Measurements from ENCODE around the gene CPNE2.

DNA sequence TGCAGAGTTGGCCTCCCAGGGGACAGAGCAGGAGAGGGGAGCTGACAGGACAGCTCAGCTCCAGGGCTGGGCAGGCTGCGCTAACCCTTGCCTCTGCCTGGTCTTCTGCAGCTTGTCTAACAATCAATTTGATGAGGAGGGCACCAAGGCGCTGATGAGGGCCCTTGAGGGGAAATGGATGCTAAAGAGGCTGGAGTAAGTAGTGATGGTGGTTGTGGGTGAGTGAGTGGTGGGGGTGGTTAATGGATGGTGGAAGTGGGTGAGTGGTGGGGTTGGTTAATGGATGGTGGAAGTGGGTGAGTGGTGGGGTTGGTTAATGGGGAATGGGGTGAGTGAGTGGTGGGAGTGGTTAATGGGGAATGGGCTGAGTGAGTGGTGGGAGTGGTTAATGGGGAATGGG is 22.0 kb upstream of the CPNE2 start:
- TF ChIP-seq, protein P1, sequence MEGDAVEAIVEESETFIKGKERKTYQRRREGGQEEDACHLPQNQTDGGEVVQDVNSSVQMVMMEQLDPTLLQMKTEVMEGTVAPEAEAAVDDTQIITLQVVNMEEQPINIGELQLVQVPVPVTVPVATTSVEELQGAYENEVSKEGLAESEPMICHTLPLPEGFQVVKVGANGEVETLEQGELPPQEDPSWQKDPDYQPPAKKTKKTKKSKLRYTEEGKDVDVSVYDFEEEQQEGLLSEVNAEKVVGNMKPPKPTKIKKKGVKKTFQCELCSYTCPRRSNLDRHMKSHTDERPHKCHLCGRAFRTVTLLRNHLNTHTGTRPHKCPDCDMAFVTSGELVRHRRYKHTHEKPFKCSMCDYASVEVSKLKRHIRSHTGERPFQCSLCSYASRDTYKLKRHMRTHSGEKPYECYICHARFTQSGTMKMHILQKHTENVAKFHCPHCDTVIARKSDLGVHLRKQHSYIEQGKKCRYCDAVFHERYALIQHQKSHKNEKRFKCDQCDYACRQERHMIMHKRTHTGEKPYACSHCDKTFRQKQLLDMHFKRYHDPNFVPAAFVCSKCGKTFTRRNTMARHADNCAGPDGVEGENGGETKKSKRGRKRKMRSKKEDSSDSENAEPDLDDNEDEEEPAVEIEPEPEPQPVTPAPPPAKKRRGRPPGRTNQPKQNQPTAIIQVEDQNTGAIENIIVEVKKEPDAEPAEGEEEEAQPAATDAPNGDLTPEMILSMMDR (IDR thresholded peaks at IDR 0.05), result no peak
- TF ChIP-seq POLR2AphosphoS5 (IDR thresholded peaks at IDR 0.05; ENCODE audit: low read depth, low read length) (no peak), SIN3A (IDR thresholded peaks at IDR 0.05; ENCODE audit: borderline replicate concordance, insufficient read depth, low read depth, low read length) (no peak)
- TF ChIP-seq, protein P2, sequence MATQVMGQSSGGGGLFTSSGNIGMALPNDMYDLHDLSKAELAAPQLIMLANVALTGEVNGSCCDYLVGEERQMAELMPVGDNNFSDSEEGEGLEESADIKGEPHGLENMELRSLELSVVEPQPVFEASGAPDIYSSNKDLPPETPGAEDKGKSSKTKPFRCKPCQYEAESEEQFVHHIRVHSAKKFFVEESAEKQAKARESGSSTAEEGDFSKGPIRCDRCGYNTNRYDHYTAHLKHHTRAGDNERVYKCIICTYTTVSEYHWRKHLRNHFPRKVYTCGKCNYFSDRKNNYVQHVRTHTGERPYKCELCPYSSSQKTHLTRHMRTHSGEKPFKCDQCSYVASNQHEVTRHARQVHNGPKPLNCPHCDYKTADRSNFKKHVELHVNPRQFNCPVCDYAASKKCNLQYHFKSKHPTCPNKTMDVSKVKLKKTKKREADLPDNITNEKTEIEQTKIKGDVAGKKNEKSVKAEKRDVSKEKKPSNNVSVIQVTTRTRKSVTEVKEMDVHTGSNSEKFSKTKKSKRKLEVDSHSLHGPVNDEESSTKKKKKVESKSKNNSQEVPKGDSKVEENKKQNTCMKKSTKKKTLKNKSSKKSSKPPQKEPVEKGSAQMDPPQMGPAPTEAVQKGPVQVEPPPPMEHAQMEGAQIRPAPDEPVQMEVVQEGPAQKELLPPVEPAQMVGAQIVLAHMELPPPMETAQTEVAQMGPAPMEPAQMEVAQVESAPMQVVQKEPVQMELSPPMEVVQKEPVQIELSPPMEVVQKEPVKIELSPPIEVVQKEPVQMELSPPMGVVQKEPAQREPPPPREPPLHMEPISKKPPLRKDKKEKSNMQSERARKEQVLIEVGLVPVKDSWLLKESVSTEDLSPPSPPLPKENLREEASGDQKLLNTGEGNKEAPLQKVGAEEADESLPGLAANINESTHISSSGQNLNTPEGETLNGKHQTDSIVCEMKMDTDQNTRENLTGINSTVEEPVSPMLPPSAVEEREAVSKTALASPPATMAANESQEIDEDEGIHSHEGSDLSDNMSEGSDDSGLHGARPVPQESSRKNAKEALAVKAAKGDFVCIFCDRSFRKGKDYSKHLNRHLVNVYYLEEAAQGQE (IDR thresholded peaks at IDR 0.05; ENCODE audit: insufficient read depth in 1 of 2, low read depth in 2 of 2, low read length in 1 of 2), result no peak
